HepG2 (cell line): ENCODE measurements around the gene MPC1. TPM values are rescaled to one million over a fixed set of nuclear protein-coding genes. Genes with fewer than 3 reads are reported as not detected.

Experiments
- FLYWCH1 ChIP-seq: sonication (generic); formaldehyde crosslinking; IDR thresholded peaks from 2 replicates; pipeline ENCODE4 v1.8.1; 2023; ENCODE audit warnings: mild to moderate bottlenecking, missing genetic modification reagents
- HOXA7 ChIP-seq: sonication (generic); formaldehyde crosslinking; IDR thresholded peaks from 2 replicates; pipeline ENCODE4 v1.8.1; 2022; ENCODE audit warnings: mild to moderate bottlenecking, missing genetic modification reagents, moderate library complexity
- KDM3A ChIP-seq: IDR thresholded peaks from 2 replicates; pipeline ENCODE4 v1.6.1; 2018; ENCODE audit warnings: low read depth, missing compliant biosample characterization
- NCOA2 ChIP-seq: sonication (generic); formaldehyde crosslinking; IDR thresholded peaks from 2 replicates; pipeline ENCODE4 v1.8.0; 2022; ENCODE audit warnings: inconsistent platforms
- PAX8 ChIP-seq: sonication (generic); formaldehyde crosslinking; IDR thresholded peaks from 2 replicates; pipeline ENCODE4 v1.8.0; 2022; ENCODE audit warnings: mild to moderate bottlenecking, missing genetic modification reagents, borderline replicate concordance
- RFX1 ChIP-seq: fragments of 450-650 bp; IDR thresholded peaks from 2 replicates; pipeline ENCODE4 v1.6.1; 2017
- SMC3 ChIP-seq: IDR thresholded peaks from 2 replicates; pipeline ENCODE4 v1.6.1; 2011; ENCODE audit warnings: low read length, improper control_type of control experiment
- TCF7 ChIP-seq: sonication (generic); IDR thresholded peaks from 2 replicates; pipeline ENCODE4 v1.6.1; 2016; ENCODE audit warnings: antibody characterized with exemption, low read depth
- TFE3 ChIP-seq: IDR thresholded peaks from 2 replicates; pipeline ENCODE4 v1.6.1; 2016
- THAP11 ChIP-seq: IDR thresholded peaks from 2 replicates; pipeline ENCODE4 v1.6.1; 2016; ENCODE audit warnings: missing biosample characterization, missing genetic modification reagents
- ZBTB20 ChIP-seq: sonication (generic); formaldehyde crosslinking; IDR thresholded peaks from 2 replicates; pipeline ENCODE4 v1.8.1; 2023; ENCODE audit warnings: missing genetic modification reagents, low read depth, mild to moderate bottlenecking, borderline replicate concordance
- ZNF235 ChIP-seq: sonication (generic); formaldehyde crosslinking; IDR thresholded peaks from 2 replicates; pipeline ENCODE4 v1.8.1; 2023; ENCODE audit warnings: mild to moderate bottlenecking, missing genetic modification reagents, borderline replicate concordance
- ZNF30 ChIP-seq: sonication (generic); formaldehyde crosslinking; IDR thresholded peaks from 2 replicates; pipeline ENCODE4 v1.5.0; 2020; ENCODE audit warnings: mild to moderate bottlenecking, missing genetic modification reagents
- ZNF484 ChIP-seq: sonication (generic); formaldehyde crosslinking; IDR thresholded peaks from 2 replicates; pipeline ENCODE4 v1.5.1; 2020; ENCODE audit warnings: mild to moderate bottlenecking, low read depth, missing genetic modification reagents, borderline replicate concordance
- ZNF598 ChIP-seq: sonication (generic); formaldehyde crosslinking; IDR thresholded peaks from 2 replicates; pipeline ENCODE4 v1.5.1; 2020; ENCODE audit warnings: mild to moderate bottlenecking, missing genetic modification reagents, borderline replicate concordance
- ZNF761 ChIP-seq: sonication (generic); formaldehyde crosslinking; conservative IDR thresholded peaks from 2 replicates; pipeline ENCODE4 v1.4.0; 2020; ENCODE audit warnings: mild to moderate bottlenecking, missing genetic modification reagents
- polyA plus RNA-seq, 8 experiments: library from polyadenylated mRNA; depleted of rRNA in 3 of 8; stranded (reverse) in 7 of 8; unstranded in 1 of 8; fragments of >200 nt; fragmentation: Illumina TruSeq in 4 of 8; extraction: Trizol in 4 of 8; gene quantifications; 2 replicates each; pipeline versions ENCODE4 v1.2.1 to v1.2.3, GENCODE V29; 2011 to 2016; ENCODE audit warnings: low read depth in 4 of 8, missing spikeins in 1 of 8, mixed read lengths in 1 of 8; ENCODE audit not compliant: insufficient read depth in 1 of 8
- total RNA-seq, 5 experiments: library from RNA; depleted of rRNA; stranded (reverse); fragments of >200 nt; fragmentation: Illumina TruSeq; extraction: Trizol; gene quantifications; 2 replicates each; pipeline ENCODE4 v1.2.3, GENCODE V29; 2016; ENCODE audit warnings: low read depth in 1 of 5
- TF ChIP-seq, protein P1 (sequence below): sonication (generic); formaldehyde crosslinking; IDR thresholded peaks from 2 replicates; pipeline ENCODE4 v1.4.0; 2020; ENCODE audit warnings: missing genetic modification reagents, borderline replicate concordance
- TF ChIP-seq, protein P2 (sequence below): sonication (generic); formaldehyde crosslinking; conservative IDR thresholded peaks from 2 replicates; pipeline ENCODE4 v1.8.1; 2023; ENCODE audit warnings: missing genetic modification reagents
- TF ChIP-seq, protein P3 (sequence below): sonication (generic); formaldehyde crosslinking; IDR thresholded peaks from 2 replicates; pipeline ENCODE4 v1.4.0; 2020; ENCODE audit warnings: mild to moderate bottlenecking, low read depth, missing genetic modification reagents
- TF ChIP-seq, protein P4 (sequence below): sonication (generic); formaldehyde crosslinking; IDR thresholded peaks from 2 replicates; pipeline ENCODE4 v1.4.0; 2020; ENCODE audit warnings: mild to moderate bottlenecking, missing genetic modification reagents

The MPC1 gene
- total and polyA plus RNA-seq, 2 of the 13 experiments (the other 11 are each of a cell fraction or from before 2014, with no cell fraction given), result 189 to 214 TPM

DNA sequence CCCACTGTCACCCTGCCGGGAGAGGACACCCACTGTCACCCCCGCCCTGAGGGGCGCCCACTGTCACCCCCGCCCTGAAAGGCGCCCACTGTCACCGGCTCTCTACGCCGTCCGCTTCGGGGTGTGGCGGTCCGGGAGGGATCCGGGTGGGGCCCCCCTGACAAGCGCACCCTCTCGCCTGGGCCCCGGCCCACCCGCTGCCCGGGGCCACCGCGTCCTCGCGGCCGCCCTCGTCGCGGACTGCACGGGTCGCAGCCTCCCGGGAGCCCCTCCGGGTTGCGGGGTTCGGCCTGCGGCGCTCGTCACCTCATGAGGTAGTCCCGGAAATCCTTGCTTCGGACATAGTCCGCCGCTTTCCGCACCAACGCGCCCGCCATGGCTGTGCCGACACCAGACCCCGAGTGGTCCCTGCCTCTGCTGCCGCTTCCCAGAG, 224 bp downstream of the MPC1 start (continued):
- no peak for TF ChIP-seq TFE3 (CRISPR knock-in tag)
- TF ChIP-seq, protein P1, sequence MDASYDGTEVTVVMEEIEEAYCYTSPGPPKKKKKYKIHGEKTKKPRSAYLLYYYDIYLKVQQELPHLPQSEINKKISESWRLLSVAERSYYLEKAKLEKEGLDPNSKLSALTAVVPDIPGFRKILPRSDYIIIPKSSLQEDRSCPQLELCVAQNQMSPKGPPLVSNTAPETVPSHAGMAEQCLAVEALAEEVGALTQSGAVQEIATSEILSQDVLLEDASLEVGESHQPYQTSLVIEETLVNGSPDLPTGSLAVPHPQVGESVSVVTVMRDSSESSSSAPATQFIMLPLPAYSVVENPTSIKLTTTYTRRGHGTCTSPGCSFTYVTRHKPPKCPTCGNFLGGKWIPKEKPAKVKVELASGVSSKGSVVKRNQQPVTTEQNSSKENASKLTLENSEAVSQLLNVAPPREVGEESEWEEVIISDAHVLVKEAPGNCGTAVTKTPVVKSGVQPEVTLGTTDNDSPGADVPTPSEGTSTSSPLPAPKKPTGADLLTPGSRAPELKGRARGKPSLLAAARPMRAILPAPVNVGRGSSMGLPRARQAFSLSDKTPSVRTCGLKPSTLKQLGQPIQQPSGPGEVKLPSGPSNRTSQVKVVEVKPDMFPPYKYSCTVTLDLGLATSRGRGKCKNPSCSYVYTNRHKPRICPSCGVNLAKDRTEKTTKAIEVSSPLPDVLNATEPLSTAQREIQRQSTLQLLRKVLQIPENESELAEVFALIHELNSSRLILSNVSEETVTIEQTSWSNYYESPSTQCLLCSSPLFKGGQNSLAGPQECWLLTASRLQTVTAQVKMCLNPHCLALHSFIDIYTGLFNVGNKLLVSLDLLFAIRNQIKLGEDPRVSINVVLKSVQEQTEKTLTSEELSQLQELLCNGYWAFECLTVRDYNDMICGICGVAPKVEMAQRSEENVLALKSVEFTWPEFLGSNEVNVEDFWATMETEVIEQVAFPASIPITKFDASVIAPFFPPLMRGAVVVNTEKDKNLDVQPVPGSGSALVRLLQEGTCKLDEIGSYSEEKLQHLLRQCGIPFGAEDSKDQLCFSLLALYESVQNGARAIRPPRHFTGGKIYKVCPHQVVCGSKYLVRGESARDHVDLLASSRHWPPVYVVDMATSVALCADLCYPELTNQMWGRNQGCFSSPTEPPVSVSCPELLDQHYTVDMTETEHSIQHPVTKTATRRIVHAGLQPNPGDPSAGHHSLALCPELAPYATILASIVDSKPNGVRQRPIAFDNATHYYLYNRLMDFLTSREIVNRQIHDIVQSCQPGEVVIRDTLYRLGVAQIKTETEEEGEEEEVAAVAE (CRISPR knock-in tag), result no peak
- TF ChIP-seq ZNF761, result no peak
- TF ChIP-seq ZNF235, result 0 out of 2 replicates have a peak, but pooled peaks have one; percentile 5
- TF ChIP-seq ZNF484 (CRISPR knock-in tag), result no peak
- TF ChIP-seq RFX1, result no peak
- no peak for TF ChIP-seq TCF7
- no peak for TF ChIP-seq ZNF598 (CRISPR knock-in tag)
- TF ChIP-seq, protein P2, sequence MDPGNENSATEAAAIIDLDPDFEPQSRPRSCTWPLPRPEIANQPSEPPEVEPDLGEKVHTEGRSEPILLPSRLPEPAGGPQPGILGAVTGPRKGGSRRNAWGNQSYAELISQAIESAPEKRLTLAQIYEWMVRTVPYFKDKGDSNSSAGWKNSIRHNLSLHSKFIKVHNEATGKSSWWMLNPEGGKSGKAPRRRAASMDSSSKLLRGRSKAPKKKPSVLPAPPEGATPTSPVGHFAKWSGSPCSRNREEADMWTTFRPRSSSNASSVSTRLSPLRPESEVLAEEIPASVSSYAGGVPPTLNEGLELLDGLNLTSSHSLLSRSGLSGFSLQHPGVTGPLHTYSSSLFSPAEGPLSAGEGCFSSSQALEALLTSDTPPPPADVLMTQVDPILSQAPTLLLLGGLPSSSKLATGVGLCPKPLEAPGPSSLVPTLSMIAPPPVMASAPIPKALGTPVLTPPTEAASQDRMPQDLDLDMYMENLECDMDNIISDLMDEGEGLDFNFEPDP (CRISPR knock-in tag), result 0 out of 2 replicates have a peak, but pooled peaks have one; percentile 85
- no peak for TF ChIP-seq PAX8
- TF ChIP-seq, protein P3, sequence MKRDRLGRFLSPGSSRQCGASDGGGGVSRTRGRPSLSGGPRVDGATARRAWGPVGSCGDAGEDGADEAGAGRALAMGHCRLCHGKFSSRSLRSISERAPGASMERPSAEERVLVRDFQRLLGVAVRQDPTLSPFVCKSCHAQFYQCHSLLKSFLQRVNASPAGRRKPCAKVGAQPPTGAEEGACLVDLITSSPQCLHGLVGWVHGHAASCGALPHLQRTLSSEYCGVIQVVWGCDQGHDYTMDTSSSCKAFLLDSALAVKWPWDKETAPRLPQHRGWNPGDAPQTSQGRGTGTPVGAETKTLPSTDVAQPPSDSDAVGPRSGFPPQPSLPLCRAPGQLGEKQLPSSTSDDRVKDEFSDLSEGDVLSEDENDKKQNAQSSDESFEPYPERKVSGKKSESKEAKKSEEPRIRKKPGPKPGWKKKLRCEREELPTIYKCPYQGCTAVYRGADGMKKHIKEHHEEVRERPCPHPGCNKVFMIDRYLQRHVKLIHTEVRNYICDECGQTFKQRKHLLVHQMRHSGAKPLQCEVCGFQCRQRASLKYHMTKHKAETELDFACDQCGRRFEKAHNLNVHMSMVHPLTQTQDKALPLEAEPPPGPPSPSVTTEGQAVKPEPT, result no peak
- TF ChIP-seq NCOA2 (CRISPR knock-in tag), result no peak
- TF ChIP-seq ZNF30 (CRISPR knock-in tag), result no peak
- TF ChIP-seq THAP11 (CRISPR knock-in tag), result no peak
- TF ChIP-seq KDM3A (CRISPR knock-in tag), result no peak
- TF ChIP-seq, protein P4, sequence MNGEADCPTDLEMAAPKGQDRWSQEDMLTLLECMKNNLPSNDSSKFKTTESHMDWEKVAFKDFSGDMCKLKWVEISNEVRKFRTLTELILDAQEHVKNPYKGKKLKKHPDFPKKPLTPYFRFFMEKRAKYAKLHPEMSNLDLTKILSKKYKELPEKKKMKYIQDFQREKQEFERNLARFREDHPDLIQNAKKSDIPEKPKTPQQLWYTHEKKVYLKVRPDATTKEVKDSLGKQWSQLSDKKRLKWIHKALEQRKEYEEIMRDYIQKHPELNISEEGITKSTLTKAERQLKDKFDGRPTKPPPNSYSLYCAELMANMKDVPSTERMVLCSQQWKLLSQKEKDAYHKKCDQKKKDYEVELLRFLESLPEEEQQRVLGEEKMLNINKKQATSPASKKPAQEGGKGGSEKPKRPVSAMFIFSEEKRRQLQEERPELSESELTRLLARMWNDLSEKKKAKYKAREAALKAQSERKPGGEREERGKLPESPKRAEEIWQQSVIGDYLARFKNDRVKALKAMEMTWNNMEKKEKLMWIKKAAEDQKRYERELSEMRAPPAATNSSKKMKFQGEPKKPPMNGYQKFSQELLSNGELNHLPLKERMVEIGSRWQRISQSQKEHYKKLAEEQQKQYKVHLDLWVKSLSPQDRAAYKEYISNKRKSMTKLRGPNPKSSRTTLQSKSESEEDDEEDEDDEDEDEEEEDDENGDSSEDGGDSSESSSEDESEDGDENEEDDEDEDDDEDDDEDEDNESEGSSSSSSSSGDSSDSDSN, result no peak
- no peak for TF ChIP-seq HOXA7
- TF ChIP-seq FLYWCH1 (CRISPR knock-in tag), result no peak
- TF ChIP-seq ZBTB20 (CRISPR knock-in tag), result no peak
- no peak for TF ChIP-seq SMC3
